Mesenteric fat pad (tissue), 1 donor: ENCODE results near the gene PHC1. TPM values are rescaled to one million over a fixed set of nuclear protein-coding genes. Genes with fewer than 3 reads are reported as not detected.
"Not testable (repeated sequence)": the region's sequence is repeated elsewhere in the genome, so short reads cannot be mapped to it uniquely, and the experiment has no call there.

Experiments used
- DNase-seq: peaks from one replicate; pipeline ENCODE4 v3.0.0-alpha.2; 2020; ENCODE audit warnings: low spot score
- total RNA-seq: library from RNA; stranded (reverse); fragmentation: NEBNext Ultra II Directional; extraction: Animal tissue kit (Norgen Biotek cat#: 25700); gene quantifications from one replicate; pipeline ENCODE4 v1.2.1, GENCODE V29; 2021
- donor health status: DM: yes; HTN: yes; CAD: no.

The PHC1 gene
- total RNA-seq, 1 donor from 2014 or later: 18.0 TPM

DNA sequence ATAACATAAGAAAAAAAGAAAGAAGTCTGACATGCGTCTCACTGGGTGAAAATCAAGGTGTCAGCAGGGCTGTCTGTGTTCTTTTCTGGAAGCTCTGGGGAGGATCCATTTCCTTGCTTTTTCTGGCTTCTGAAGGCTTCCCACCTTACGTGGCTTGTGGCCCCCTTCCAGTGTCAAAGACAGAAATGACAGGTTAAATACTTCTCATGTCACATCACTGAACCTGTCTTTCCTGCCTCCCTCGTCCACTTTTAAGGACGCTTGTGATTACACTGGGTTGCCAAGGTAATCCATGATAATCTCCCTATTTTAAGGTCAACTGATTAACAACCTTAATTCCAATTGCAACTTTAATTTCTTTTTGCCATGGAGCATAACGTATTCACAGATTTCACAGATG, 4.6 kb upstream of the PHC1 start:
- no peak for DNase-seq

DNA sequence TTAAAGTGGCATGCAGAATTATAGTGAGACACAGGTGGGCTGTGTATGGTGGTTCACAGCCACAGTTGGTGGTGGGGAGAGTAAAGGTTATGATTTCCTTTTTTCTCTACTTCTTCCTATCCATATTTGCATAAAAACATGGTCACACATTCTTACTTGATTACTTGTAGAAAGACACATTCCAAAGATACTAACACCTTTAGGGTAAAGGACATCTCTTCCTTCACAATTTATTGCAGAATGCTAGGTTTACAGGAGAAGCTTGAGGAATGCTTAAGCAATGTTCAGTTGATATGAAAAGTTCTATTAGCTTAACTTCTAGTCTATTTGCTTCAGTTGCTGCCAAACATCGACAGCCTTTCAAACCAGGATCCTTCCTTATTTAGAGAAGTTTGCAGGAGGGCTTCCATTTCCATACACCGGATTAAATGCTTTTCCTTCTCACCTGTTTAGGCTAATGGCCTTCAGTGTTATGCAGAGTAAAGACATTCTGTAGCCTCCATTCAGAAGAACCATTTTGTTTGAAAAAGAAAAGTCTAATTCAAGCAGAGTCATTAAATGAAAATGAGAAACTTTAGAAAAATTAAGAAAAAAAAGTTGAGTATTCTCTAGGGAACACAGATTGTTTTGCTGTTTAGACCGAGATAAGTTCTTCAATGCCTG, 2.6 kb upstream of the PHC1 start:
- no peak for DNase-seq

DNA sequence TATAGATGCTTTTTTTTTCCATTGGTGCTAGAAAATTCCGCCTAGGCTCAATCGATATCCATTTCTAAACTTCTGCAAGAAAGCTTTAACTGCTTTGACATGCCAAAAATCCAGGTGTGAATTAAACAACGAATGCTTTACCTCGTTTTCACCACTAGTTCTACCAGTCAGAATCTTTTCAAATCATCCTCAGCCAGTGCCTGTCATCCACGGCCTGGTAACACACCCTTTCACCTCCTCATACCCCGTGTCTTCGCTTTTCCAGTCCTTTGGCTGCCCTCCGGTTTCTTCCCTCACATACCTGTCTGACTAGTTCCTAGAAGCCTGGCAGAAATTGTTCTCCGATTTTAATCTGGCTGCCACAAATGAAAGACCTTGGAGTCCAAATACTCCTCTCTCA, 1.4 kb upstream of the PHC1 start:
- no peak for DNase-seq

DNA sequence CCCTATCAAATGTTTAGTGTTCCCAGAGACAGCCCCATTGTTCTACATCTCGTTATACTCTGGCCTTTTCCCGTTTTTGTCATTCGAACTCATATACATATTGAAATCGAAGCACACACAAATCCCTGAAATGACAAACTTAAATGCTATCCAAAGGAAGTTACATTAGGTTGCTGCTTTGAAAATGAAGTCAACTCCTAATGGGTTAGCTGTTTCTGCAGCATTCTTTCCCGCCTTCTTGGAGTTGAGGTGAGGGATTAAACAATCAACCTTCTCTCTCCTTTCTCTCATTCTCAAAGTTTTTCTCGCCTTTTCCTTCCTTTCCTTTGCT, 642 bp upstream of the PHC1 start:
- no peak for DNase-seq

DNA sequence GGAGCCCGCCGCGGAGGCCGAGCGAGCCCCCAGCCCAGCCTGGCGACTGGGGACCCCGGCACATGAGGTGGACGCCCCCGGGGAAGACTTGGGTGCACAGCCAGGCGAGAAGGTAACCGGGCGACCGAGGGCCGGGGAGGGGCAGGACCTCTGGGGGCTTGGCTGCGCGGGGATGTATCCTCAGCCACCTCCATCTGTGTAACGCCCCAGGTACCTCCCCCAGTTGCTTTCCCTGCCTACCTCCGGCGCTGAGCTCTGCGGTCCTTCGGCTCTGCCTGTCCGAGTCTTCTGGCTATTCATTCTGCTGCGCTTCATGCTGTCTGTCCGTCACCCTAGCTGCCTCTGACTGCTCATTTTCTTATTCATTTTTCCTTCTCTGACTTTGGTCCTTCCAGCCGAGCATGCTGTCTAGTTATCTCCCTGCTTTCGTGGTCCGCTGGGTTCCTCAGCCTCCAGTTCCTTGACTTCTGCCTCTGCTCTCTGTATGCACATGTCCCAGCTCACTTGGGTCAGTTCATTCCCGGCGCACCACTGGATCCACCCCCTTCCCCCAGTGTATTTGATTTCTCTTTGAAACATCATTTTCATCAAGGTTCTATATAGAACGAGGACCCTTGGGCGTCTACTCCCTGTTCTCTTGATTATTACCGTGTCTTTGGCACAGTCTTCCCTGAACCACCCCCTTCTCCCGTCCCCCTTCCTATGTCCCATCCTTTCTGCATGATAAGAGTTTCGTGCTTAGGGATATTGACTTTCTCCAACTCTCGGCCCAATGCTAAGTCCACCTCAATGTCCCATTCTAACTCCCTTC, 612 bp downstream of the PHC1 start:
- DNase-seq: no peak

DNA sequence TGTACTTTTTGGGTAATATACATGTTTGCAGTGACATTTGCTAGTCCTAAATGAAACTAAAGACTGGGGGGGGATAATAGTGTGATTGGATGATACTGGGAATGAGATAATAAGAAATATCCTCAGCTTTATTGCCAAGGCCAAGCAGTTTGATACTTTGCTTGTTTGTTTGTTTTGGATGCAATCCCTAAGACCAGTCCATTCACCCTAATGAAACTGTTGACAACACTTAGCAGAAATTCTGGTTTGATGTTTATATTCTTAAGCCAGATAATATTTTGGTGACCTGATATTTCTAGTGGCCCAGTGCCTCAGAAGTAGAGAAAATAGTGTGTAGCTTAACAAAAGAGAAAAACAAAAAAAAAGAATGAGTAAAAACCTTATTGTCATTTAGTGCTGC, 1.8 kb downstream of the PHC1 start:
- no peak for DNase-seq

DNA sequence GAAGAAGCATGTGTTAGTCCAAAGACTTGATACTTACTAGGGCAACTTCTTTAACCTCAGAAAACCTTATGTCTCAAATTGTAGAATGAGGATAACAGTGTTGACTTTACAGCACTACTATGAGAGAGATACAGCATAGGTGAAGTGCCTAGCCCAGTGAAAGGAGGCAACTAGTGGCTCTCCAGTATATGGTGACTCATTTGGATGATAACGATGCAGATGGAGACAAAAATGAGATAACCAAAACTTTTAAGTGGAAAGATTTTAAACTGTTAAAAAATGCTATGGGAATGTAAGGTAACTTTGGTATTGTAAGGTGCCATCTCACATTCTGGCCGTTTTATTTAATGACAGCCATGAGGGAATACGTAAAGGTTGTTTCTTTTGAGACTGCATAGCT, 2.7 kb downstream of the PHC1 start:
- no peak for DNase-seq

DNA sequence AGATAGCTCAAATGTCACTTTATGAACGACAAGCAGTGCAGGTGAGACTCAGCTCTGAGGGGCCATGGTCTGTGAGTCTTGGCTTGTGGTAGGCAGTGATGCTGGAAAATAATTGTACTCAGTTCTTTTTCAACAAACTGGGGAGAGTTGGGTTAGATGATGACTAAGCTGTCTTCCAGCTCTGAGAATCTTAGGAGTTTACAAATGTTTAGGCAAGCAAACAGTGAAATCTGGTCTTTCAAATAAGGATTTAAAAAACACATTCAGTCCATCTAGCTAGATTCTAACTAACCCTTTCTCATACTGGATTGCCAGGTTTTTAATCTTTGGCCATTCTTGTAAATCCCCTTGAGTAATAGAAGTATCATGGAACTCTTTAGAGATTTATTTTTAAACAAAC, 3.4 kb downstream of the PHC1 start:
- DNase-seq: no peak

DNA sequence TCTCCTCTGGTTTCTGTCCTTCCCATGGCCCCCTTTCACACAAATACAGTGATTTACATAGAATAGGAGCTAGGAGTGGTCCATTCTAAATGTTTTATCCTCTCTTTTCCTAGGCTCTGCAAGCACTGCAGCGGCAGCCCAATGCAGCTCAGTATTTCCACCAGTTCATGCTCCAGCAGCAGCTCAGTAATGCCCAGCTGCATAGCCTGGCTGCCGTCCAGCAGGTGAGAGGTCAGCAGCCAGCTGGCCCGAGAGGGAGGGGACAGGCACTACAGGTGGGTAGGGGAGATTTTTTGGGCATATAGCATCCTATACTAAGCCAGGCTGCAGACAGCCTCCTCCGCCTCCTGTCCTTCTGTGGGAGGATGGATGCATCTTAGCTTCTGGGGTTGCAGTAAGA, 5.3 kb downstream of the PHC1 start:
- not testable (repeated sequence) for DNase-seq

DNA sequence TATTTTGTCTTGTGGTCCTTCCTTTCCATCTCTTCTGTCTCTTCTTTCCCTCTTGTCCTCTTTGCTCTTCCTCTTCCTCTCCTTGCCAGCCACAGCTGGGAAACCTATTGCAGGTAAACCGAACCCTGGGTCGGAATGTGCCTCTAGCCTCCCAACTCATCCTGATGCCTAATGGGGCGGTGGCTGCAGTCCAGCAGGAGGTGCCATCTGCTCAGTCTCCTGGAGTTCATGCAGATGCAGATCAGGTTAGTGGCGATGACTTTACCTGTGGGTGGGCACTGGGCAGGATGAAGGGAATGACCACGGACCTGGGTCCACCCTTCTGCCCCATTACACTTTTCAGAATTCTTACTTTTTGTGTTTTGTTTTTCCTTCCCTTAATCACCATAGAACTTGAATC, 8.2 kb downstream of the PHC1 start:
- no peak for DNase-seq

DNA sequence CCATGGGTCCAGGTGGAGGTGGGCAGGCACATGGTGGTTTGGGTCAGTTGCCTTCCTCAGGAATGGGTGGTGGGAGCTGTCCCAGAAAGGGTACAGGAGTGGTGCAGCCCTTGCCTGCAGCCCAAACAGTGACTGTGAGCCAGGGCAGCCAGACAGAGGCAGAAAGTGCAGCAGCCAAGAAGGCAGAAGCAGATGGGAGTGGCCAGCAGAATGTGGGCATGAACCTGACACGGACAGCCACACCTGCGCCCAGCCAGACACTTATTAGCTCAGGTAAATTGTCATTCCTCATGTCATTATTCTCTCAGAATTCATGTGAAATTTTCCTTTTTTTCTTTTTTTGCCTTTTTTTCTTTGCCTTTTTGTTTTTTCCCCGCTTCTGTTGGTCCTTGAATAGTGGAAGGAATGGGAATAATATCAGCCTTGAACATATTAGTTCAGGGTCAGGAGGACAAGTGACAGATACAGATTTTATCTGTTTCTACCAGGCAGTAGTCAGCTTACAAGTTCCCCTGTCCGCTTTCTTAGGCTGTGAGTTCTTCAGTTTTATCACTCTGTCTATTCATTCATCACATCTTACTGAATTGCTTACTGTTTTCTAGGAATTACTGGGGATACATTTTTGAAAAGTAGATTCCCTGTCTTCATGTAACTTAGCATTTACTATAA, 16.5 kb downstream of the PHC1 start:
- DNase-seq: not testable (repeated sequence)

DNA sequence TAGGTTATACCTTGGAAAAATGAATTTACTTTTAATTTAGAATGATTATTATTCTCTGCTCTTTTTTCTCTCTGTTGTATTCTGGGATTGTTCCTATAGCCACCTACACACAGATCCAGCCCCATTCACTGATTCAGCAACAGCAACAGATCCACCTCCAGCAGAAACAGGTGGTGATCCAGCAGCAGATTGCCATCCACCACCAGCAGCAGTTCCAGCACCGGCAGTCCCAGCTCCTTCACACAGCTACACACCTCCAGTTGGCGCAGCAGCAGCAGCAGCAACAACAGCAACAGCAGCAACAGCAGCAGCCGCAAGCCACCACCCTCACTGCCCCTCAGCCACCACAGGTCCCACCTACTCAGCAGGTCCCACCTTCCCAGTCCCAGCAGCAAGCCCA, 18.2 kb downstream of the PHC1 start:
- DNase-seq: not testable (repeated sequence)

DNA sequence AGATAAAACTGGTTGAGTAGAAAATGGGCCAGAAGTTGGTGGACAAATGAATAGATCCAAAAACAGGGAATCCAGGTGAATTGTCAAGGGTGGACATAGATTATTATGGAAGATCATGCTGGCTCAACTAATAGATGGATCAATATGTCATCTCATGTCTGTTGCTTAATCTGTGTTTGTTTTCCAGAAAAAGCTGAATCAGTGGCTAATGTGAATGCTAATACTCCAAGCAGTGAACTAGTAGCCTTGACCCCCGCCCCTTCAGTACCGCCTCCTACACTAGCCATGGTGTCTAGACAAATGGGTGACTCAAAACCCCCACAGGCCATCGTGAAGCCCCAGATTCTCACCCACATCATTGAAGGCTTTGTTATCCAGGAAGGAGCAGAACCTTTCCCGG, 19.8 kb downstream of the PHC1 start:
- not testable (repeated sequence) for DNase-seq

DNA sequence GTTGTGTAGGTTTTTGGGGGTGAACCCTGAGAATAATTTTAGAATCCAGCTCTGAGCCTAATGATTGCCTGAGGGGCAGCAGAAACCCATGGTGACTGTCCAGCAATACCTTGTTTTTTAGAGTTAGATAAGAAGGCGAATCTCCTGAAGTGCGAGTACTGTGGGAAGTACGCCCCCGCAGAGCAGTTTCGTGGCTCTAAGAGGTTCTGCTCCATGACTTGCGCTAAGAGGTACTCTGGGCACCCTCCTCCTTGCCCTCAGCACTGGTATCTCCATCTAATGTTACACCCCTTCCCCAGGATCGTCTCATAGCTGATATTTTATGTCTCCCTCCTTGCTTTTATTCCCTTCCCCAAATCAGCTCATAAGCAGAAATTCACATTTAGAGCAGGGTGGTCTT, 22.4 kb downstream of the PHC1 start:
- DNase-seq: no peak

DNA sequence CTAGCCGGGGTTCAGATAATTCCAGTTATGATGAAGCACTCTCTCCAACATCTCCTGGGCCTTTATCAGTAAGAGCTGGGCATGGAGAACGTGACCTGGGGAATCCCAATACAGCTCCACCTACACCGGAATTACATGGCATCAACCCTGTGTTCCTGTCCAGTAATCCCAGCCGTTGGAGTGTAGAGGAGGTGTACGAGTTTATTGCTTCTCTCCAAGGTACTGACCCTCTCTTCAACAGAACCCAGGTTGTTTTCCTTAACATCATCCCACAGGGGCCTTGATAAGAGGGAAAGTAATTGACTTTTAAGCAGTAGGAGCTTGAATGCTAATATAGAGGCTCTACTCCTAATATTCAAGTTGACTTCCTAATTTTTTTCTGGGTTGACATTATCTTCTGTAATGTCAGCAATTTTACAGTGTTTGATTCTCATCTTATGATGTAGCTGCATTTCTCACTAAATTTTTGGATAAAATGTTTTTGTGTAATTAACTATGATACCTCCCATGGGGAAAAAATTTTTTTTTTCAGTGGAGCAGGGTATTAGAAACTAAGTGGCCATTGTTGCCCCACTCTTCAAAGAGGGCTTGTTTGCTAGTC, 23.6 kb downstream of the PHC1 start:
- not testable (repeated sequence) for DNase-seq

DNA sequence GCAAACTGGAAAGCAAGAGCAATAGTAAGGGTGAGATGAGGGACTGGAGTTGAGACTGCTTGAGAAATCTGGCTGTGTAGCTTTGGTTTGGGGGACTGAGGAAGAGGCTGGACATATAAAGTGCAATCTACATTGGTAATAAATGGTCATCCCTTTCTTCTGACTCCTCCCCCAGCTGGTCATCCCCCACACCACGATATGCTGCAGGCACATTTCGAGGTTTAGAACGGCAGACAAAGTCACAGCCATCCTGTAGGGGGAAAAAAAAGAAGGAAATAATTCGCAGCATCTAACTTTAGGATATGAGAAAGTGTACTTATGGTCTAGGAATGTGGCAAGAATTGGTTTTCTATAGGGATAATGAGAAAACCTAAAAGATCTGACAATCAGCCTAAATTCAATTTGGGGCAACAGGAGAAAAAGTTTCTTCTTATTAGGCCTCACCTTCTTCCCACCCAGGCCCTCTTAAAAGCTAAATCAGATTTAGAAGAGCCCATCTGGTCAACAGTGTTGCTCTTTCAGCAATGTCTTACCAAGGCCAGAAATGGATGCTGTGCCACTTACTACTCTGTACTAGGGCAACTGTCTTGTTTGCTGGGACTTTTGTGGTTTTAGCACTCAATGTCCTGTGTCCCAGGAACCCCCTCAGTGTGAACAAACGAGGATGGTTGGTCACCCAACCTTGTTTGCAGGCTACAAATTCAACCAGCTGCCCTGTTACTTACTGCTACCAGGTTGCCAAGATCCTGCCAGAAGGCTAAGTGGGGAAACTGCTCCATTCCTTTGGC, 27.6 kb downstream of the PHC1 start:
- DNase-seq: no peak

DNA sequence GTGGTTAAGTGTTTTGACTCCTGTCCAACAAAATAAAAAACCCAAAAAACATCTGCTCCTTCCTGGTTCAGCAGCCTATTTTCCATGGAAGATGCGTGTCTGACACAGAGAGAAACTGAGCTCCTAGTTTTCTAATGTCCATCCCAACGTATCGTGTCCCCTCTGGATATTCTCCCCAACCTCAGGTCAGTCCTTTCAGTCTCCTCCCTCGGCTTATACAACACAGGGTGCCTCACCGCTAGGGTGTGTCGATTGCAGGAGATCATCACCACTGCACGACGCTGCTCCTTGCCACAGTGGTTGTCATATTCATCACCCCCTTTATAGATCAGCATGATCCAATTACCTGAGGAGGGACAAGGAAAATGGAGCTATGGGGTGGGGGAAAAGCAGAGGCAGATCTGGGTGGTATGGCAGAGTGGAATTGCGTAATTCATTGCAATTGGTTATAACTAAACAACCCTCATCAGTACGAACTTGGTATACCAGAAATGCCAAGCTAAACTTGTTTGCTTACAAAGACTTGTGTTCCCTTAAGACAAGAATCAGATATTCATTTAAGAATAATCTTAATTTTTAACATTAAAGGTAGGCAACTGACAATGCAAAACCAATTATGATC, 29.4 kb downstream of the PHC1 start:
- DNase-seq: no peak

DNA sequence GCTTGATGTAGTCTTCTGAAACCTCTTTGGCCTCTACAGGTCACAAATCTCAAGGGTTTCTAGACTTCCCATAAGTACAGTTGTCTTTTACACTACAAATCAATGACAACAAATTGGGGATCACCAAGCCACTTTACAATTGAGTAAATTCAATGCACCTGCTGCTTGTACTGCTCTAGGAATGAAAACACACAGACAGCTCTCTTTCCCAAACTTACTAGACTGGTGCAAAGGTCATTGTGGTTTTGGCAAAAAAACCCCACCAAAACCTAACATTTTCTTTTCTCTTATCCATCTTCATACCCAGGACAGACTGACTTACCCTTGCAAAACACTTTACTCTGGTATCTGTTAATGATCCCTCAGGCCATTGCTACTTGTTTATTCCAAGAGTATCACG, 32.4 kb downstream of the PHC1 start:
- DNase-seq: no peak

DNA sequence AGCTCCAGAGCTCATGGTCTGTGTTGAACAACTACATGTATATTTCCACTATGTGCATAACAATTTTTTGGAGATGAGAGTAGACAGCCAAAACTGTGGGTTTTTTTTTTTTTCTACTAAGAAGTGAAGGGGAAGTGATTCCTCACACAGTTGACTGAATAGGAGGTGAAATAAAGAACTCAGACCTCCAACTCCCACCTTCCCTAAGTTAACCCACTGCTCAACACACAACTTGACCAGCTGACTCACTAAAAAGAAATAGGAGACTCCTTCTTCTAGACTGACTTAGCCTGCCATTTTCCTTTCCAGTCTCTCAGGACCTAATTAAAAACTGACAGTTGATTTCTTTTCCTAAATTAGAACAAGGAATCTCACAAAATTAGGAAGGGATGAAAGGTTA, 33.4 kb downstream of the PHC1 start:
- DNase-seq: no peak

DNA sequence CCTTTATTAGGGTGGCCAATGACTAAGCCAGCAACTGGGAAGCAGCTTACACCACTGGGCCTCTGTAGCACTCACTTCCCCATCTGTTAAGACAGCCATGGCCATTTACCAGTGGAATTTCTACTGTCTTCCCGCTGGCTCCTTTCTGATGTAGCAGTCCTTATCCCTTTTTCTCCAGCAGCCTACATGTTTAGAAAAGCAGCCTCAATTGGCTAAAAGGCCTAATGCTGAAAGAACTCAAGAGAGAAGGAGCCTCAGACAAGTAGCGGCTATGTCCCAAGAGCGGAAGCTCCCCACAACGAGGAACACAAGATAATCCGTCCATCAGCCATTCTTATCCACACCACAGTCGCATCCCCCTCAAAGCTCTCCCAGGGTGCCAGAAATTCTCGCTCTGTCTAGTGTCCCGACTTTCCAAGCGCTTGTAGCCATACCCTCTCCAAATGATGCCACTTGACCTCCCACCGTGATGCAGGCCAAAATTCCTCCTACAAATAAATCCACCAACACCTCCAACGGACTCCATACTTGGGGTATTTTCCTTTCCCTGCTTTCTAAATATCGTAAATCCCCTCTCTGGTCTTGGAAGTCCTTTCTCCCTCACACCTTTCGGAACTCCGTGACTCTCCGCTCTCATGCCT, 34.5 kb downstream of the PHC1 start:
- DNase-seq: no peak
